Hepatocyte (in vitro differentiated cells): Measurements from ENCODE around the gene ATP5PD.

ENCODE experiments used
- CTCF ChIP-seq: fragments of 200-600 bp; sonication (generic); IDR thresholded peaks from 2 replicates; pipeline ENCODE4 v1.5.1; 2016; ENCODE audit warnings: antibody characterized with exemption, mild to moderate bottlenecking; ENCODE audit not compliant: poor library complexity
- EZH2 ChIP-seq: fragments of 200-600 bp; sonication (generic); IDR thresholded peaks from 2 replicates; pipeline ENCODE4 v1.6.1; 2016; ENCODE audit warnings: antibody characterized with exemption, mild to moderate bottlenecking, borderline replicate concordance

- no peak for TF ChIP-seq EZH2
- TF ChIP-seq CTCF = no peak
These were observed 47.2 kb downstream of the ATP5PD start for GRCh38 chr17:74999523-74999922.
